ENCODE measurements around the gene SCRG1.

The SCRG1 gene

GRCh38 chr4:173424899-173425805 lies 26.2 kb upstream of the SCRG1 start:
- no peak for DNase-seq (ENCODE audit: low spot score in 2 of 2)
- Mint-ChIP-seq H3K4me1 (peaks cover 23% of the 10 kb centered on the region), H3K36me3 (ENCODE audit: insufficient read depth) (no peaks in the 10 kb centered on the region), H3K27me3 (no peaks in the 10 kb centered on the region), H3K4me3 (no peak overlapping the region), H3K27ac (ENCODE audit: low read depth) (peak overlapping the region; percentile 19), H3K9me3 (no peaks in the 10 kb centered on the region)
- ATAC-seq (replicated peaks; ENCODE audit: extremely low read depth, poor library complexity, severe bottlenecking) = no peak

GRCh38 chr4:173420801-173421200 lies 21.9 kb upstream of the SCRG1 start:
- Mint-ChIP-seq H3K9me3 (no peaks in the 10 kb centered on the region), H3K27ac (ENCODE audit: low read depth) (no peak overlapping the region), H3K4me1 (peaks cover 11% of the 10 kb centered on the region), H3K4me3 (no peak overlapping the region), H3K27me3 (no peaks in the 10 kb centered on the region), H3K36me3 (ENCODE audit: insufficient read depth) (no peaks in the 10 kb centered on the region)
- DNase-seq (ENCODE audit: low spot score in 2 of 2) = no peak
- ATAC-seq (replicated peaks; ENCODE audit: extremely low read depth, poor library complexity, severe bottlenecking) = no peak

GRCh38 chr4:173420324-173420752 lies 21.4 kb upstream of the SCRG1 start:
- DNase-seq (ENCODE audit: low spot score in 2 of 2) = no peak
- Mint-ChIP-seq H3K36me3 (ENCODE audit: insufficient read depth) (no peaks in the 10 kb centered on the region), H3K4me3 (no peak overlapping the region), H3K27me3 (no peaks in the 10 kb centered on the region), H3K27ac (ENCODE audit: low read depth) (no peak overlapping the region), H3K4me1 (peaks cover 7% of the 10 kb centered on the region), H3K9me3 (no peaks in the 10 kb centered on the region)
- no peak for ATAC-seq (replicated peaks; ENCODE audit: extremely low read depth, poor library complexity, severe bottlenecking)

GRCh38 chr4:173418639-173419038 lies 19.7 kb upstream of the SCRG1 start:
- ATAC-seq (replicated peaks; ENCODE audit: extremely low read depth, poor library complexity, severe bottlenecking) = no peak

GRCh38 chr4:173417833-173418232 lies 18.9 kb upstream of the SCRG1 start:
- Mint-ChIP-seq H3K4me1 (peaks cover 5% of the 10 kb centered on the region), H3K4me3 (no peak overlapping the region), H3K27me3 (no peaks in the 10 kb centered on the region), H3K9me3 (no peaks in the 10 kb centered on the region), H3K36me3 (ENCODE audit: insufficient read depth) (no peaks in the 10 kb centered on the region), H3K27ac (ENCODE audit: low read depth) (no peak overlapping the region)
- DNase-seq (ENCODE audit: low spot score in 2 of 2) = no peak
- no peak for ATAC-seq (replicated peaks; ENCODE audit: extremely low read depth, poor library complexity, severe bottlenecking)

More at GRCh38 chr4:173418639-173419038, 19.7 kb upstream of the SCRG1 start:
- H3K27ac Mint-ChIP-seq (ENCODE audit: low read depth) = no peak overlapping the region
- no peaks in the 10 kb centered on the region for H3K36me3 Mint-ChIP-seq (ENCODE audit: insufficient read depth)
- H3K27me3 Mint-ChIP-seq = no peaks in the 10 kb centered on the region
- H3K4me3 Mint-ChIP-seq = no peak overlapping the region
- H3K4me1 Mint-ChIP-seq = peaks cover 5% of the 10 kb centered on the region
- no peak for DNase-seq (ENCODE audit: low spot score in 2 of 2)
- H3K9me3 Mint-ChIP-seq = no peaks in the 10 kb centered on the region

- Mint-ChIP-seq H3K36me3 (ENCODE audit: insufficient read depth) (peaks cover 2% of the 10 kb centered on the region), H3K4me1 (peaks cover 5% of the 10 kb centered on the region), H3K4me3 (no peak overlapping the region), H3K27me3 (no peaks in the 10 kb centered on the region), H3K27ac (ENCODE audit: low read depth) (no peak overlapping the region), H3K9me3 (no peaks in the 10 kb centered on the region)
- ATAC-seq (replicated peaks; ENCODE audit: extremely low read depth, poor library complexity, severe bottlenecking) = no peak
- DNase-seq (ENCODE audit: low spot score in 2 of 2) = no peak
Observed at GRCh38 chr4:173415885-173416653, 17.2 kb upstream of the SCRG1 start.

GRCh38 chr4:173415092-173415491 lies 16.2 kb upstream of the SCRG1 start:
- H3K4me1 Mint-ChIP-seq = no peaks in the 10 kb centered on the region
- no peak for ATAC-seq (replicated peaks; ENCODE audit: extremely low read depth, poor library complexity, severe bottlenecking)

GRCh38 chr4:173414456-173414855 lies 15.5 kb upstream of the SCRG1 start:
- Mint-ChIP-seq H3K27me3 (no peaks in the 10 kb centered on the region), H3K9me3 (no peaks in the 10 kb centered on the region), H3K36me3 (ENCODE audit: insufficient read depth) (peaks cover 2% of the 10 kb centered on the region), H3K4me3 (no peak overlapping the region), H3K4me1 (no peaks in the 10 kb centered on the region), H3K27ac (ENCODE audit: low read depth) (no peak overlapping the region)
- DNase-seq (ENCODE audit: low spot score in 2 of 2) (no peak), ATAC-seq (replicated peaks; ENCODE audit: extremely low read depth, poor library complexity, severe bottlenecking) (no peak)

More at GRCh38 chr4:173415092-173415491, 16.2 kb upstream of the SCRG1 start:
- Mint-ChIP-seq H3K4me3 (no peak overlapping the region), H3K9me3 (no peaks in the 10 kb centered on the region), H3K36me3 (ENCODE audit: insufficient read depth) (peaks cover 2% of the 10 kb centered on the region), H3K27ac (ENCODE audit: low read depth) (no peak overlapping the region), H3K27me3 (no peaks in the 10 kb centered on the region)
- no peak for DNase-seq (ENCODE audit: low spot score in 2 of 2)

- no peaks in the 10 kb centered on the region for H3K27me3 Mint-ChIP-seq
- peaks cover 2% of the 10 kb centered on the region for H3K36me3 Mint-ChIP-seq (ENCODE audit: insufficient read depth)
- DNase-seq (ENCODE audit: low spot score in 2 of 2) (no peak), ATAC-seq (replicated peaks; ENCODE audit: extremely low read depth, poor library complexity, severe bottlenecking) (no peak)
- no peak overlapping the region for H3K27ac Mint-ChIP-seq (ENCODE audit: low read depth)
- H3K4me1 Mint-ChIP-seq = no peaks in the 10 kb centered on the region
- no peak overlapping the region for H3K4me3 Mint-ChIP-seq
- H3K9me3 Mint-ChIP-seq = no peaks in the 10 kb centered on the region
Observed at GRCh38 chr4:173413036-173413435, 14.1 kb upstream of the SCRG1 start.

- no peak for DNase-seq (ENCODE audit: low spot score in 2 of 2)
- no peaks in the 10 kb centered on the region for H3K4me1 Mint-ChIP-seq
- peaks cover 2% of the 10 kb centered on the region for H3K36me3 Mint-ChIP-seq (ENCODE audit: insufficient read depth)
- H3K27ac Mint-ChIP-seq (ENCODE audit: low read depth) = no peak overlapping the region
- H3K4me3 Mint-ChIP-seq = no peak overlapping the region
- no peak for ATAC-seq (replicated peaks; ENCODE audit: extremely low read depth, poor library complexity, severe bottlenecking)
- no peaks in the 10 kb centered on the region for H3K27me3 Mint-ChIP-seq
- H3K9me3 Mint-ChIP-seq = no peaks in the 10 kb centered on the region
Observed at GRCh38 chr4:173411106-173411693, 12.3 kb upstream of the SCRG1 start.

GRCh38 chr4:173410079-173410478 lies 11.2 kb upstream of the SCRG1 start:
- no peak for DNase-seq (ENCODE audit: low spot score in 2 of 2)
- ATAC-seq (replicated peaks; ENCODE audit: extremely low read depth, poor library complexity, severe bottlenecking) = no peak

GRCh38 chr4:173405840-173406606 lies 7.1 kb upstream of the SCRG1 start:
- Mint-ChIP-seq H3K4me1 (no peaks in the 10 kb centered on the region), H3K36me3 (ENCODE audit: insufficient read depth) (no peaks in the 10 kb centered on the region)

More at GRCh38 chr4:173410079-173410478, 11.2 kb upstream of the SCRG1 start:
- H3K27ac Mint-ChIP-seq (ENCODE audit: low read depth) = no peak overlapping the region
- H3K9me3 Mint-ChIP-seq = no peaks in the 10 kb centered on the region
- no peaks in the 10 kb centered on the region for H3K27me3 Mint-ChIP-seq
- H3K4me3 Mint-ChIP-seq = no peak overlapping the region
- no peaks in the 10 kb centered on the region for H3K4me1 Mint-ChIP-seq
- H3K36me3 Mint-ChIP-seq (ENCODE audit: insufficient read depth) = peaks cover 2% of the 10 kb centered on the region

More at GRCh38 chr4:173405840-173406606, 7.1 kb upstream of the SCRG1 start:
- Mint-ChIP-seq H3K27ac (ENCODE audit: low read depth) (no peak overlapping the region), H3K9me3 (no peaks in the 10 kb centered on the region), H3K4me3 (no peak overlapping the region), H3K27me3 (no peaks in the 10 kb centered on the region)
- DNase-seq (ENCODE audit: low spot score in 2 of 2) = no peak
- ATAC-seq (replicated peaks; ENCODE audit: extremely low read depth, poor library complexity, severe bottlenecking) = no peak
